ENCODE results near the gene P2RX6. TPM values are rescaled to one million over a fixed set of nuclear protein-coding genes. Genes with fewer than 3 reads are reported as not detected.

The P2RX6 gene
- total RNA-seq, 1 experiment from 2014 or later: 0.46 TPM

DNA sequence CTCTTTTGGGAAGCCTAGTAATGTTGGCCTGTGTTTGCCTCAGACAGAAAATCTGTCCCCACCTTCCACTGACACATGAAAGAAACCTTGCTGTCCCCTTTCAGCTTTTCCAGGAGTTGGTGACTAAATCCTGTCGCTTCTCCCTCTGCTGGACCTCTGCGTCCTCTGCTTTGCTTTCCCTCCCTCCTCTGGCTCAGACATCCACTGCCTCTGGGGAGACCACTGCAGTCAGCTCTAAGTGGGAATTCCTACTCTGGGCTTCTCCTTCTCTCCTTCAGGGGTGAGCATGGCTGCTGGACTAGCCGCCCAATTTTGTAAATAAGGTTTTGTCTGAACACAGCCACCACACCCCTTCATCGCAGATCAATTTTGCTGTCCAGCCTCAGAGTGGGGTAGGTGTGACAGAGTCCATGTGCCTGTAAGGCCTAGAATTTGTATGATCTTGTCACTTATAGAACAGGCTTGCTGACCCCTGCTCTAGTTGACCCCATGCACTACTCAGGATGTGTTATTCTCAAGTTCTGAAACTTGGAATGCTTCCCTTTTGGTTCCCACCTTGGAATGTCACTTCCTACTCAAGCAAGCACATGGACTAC, 53.8 kb downstream of the P2RX6 start:
- Histone ChIP-seq H3K36me3 (ENCODE audit: control insufficient read depth, insufficient read depth, low read length) (no peaks in the 10 kb centered on the region), H3K9me3 (ENCODE audit: control insufficient read depth, insufficient read depth, low read depth, low read length) (no peaks in the 10 kb centered on the region), H3K27me3 (ENCODE audit: control insufficient read depth, insufficient read depth, low read length) (no peaks in the 10 kb centered on the region), H3K4me3 (ENCODE audit: low read depth in 2 of 2, low read length in 2 of 2) (no peak overlapping the region), H3K27ac (ENCODE audit: low read length) (no peak overlapping the region), H3K4me1 (ENCODE audit: control insufficient read depth, insufficient read depth, low read length) (no peaks in the 10 kb centered on the region)
- in situ Hi-C loops (cut with HindIII; ENCODE audit: low pct_unique_long_range_greater_than_20kb, low sequenced_read_pairs): no loop called here
- POLR2A ChIA-PET: no interaction called here
- no TSS peak for BruUV-seq (replicated peaks)
- TF ChIP-seq TCF7L2 (IDR thresholded peaks at IDR 0.05; ENCODE audit: low read depth, low read length) (no peak), POLR2AphosphoS5 (IDR thresholded peaks at IDR 0.05; ENCODE audit: low read depth, low read length) (no peak), SIN3A (IDR thresholded peaks at IDR 0.05; ENCODE audit: borderline replicate concordance, insufficient read depth, low read depth, low read length) (no peak)
- TF ChIP-seq, protein P1, sequence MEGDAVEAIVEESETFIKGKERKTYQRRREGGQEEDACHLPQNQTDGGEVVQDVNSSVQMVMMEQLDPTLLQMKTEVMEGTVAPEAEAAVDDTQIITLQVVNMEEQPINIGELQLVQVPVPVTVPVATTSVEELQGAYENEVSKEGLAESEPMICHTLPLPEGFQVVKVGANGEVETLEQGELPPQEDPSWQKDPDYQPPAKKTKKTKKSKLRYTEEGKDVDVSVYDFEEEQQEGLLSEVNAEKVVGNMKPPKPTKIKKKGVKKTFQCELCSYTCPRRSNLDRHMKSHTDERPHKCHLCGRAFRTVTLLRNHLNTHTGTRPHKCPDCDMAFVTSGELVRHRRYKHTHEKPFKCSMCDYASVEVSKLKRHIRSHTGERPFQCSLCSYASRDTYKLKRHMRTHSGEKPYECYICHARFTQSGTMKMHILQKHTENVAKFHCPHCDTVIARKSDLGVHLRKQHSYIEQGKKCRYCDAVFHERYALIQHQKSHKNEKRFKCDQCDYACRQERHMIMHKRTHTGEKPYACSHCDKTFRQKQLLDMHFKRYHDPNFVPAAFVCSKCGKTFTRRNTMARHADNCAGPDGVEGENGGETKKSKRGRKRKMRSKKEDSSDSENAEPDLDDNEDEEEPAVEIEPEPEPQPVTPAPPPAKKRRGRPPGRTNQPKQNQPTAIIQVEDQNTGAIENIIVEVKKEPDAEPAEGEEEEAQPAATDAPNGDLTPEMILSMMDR (IDR thresholded peaks at IDR 0.05): no peak
- TF ChIP-seq, protein P2, sequence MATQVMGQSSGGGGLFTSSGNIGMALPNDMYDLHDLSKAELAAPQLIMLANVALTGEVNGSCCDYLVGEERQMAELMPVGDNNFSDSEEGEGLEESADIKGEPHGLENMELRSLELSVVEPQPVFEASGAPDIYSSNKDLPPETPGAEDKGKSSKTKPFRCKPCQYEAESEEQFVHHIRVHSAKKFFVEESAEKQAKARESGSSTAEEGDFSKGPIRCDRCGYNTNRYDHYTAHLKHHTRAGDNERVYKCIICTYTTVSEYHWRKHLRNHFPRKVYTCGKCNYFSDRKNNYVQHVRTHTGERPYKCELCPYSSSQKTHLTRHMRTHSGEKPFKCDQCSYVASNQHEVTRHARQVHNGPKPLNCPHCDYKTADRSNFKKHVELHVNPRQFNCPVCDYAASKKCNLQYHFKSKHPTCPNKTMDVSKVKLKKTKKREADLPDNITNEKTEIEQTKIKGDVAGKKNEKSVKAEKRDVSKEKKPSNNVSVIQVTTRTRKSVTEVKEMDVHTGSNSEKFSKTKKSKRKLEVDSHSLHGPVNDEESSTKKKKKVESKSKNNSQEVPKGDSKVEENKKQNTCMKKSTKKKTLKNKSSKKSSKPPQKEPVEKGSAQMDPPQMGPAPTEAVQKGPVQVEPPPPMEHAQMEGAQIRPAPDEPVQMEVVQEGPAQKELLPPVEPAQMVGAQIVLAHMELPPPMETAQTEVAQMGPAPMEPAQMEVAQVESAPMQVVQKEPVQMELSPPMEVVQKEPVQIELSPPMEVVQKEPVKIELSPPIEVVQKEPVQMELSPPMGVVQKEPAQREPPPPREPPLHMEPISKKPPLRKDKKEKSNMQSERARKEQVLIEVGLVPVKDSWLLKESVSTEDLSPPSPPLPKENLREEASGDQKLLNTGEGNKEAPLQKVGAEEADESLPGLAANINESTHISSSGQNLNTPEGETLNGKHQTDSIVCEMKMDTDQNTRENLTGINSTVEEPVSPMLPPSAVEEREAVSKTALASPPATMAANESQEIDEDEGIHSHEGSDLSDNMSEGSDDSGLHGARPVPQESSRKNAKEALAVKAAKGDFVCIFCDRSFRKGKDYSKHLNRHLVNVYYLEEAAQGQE (IDR thresholded peaks at IDR 0.05; ENCODE audit: insufficient read depth in 1 of 2, low read depth in 2 of 2, low read length in 1 of 2): no peak
- no peak for DNase-seq (ENCODE audit: low read depth, low spot score)
- intact Hi-C loops (cut with micrococcal nuclease; ENCODE audit: unreplicated experiment): no loop called here
- ATAC-seq: no peak
- CTCF ChIA-PET: no interaction called here

DNA sequence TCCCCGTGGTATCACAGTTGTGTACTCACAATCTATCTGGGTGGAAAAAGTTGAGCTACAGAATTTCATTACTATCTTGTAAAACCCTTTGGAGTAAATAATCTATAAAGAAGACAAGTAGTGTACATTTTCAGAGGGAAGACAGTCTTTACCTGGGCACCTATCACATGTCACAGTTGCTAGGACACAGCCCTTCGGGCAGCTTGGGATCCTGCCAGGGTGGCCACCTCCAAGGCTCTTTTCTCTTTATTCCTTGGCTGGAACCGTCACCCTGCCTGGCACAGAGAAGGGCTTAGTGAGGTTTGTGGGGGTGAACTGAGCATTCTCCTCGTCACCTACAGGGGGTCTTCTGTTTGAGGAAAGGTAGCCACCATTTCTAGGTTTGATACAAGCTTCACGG, 54.4 kb downstream of the P2RX6 start:
- no peaks in the 10 kb centered on the region for H3K36me3 ChIP-seq (ENCODE audit: control insufficient read depth, insufficient read depth, low read length)
- in situ Hi-C loops (cut with HindIII; ENCODE audit: low pct_unique_long_range_greater_than_20kb, low sequenced_read_pairs) (no loop called here), intact Hi-C loops (cut with micrococcal nuclease; ENCODE audit: unreplicated experiment) (no loop called here)
- BruUV-seq (replicated peaks): no TSS peak
- ChIA-PET POLR2A (no interaction called here), CTCF (no interaction called here)
- H3K27ac ChIP-seq (ENCODE audit: low read length): no peak overlapping the region
- H3K4me1 ChIP-seq (ENCODE audit: control insufficient read depth, insufficient read depth, low read length): no peaks in the 10 kb centered on the region
- H3K4me3 ChIP-seq (ENCODE audit: low read depth in 2 of 2, low read length in 2 of 2): no peak overlapping the region
- no peak for DNase-seq (ENCODE audit: low read depth, low spot score)
- ATAC-seq: no peak
- TF ChIP-seq, protein P2 (IDR thresholded peaks at IDR 0.05; ENCODE audit: insufficient read depth in 1 of 2, low read depth in 2 of 2, low read length in 1 of 2): no peak
- TF ChIP-seq SIN3A (IDR thresholded peaks at IDR 0.05; ENCODE audit: borderline replicate concordance, insufficient read depth, low read depth, low read length): no peak
- no peak for TF ChIP-seq TCF7L2 (IDR thresholded peaks at IDR 0.05; ENCODE audit: low read depth, low read length)
- no peak for TF ChIP-seq POLR2AphosphoS5 (IDR thresholded peaks at IDR 0.05; ENCODE audit: low read depth, low read length)
- TF ChIP-seq, protein P1 (IDR thresholded peaks at IDR 0.05): no peak
- no peaks in the 10 kb centered on the region for H3K9me3 ChIP-seq (ENCODE audit: control insufficient read depth, insufficient read depth, low read depth, low read length)
- no peaks in the 10 kb centered on the region for H3K27me3 ChIP-seq (ENCODE audit: control insufficient read depth, insufficient read depth, low read length)

Measured in Panc1 (cell line).